HG03175 (cell line): ENCODE data around the gene DLG4.
"Not testable (repeated sequence)": the region's sequence is repeated elsewhere in the genome, so short reads cannot be mapped to it uniquely, and the experiment has no call there.

Experiments used
- ATAC-seq: cut with Tn5 transposase; IDR thresholded peaks from one replicate; pipeline ENCODE4 v1.9.1; 2021; ENCODE audit warnings: mild to moderate bottlenecking, moderate library complexity; ENCODE audit not compliant: unreplicated experiment

Gene DLG4

DNA sequence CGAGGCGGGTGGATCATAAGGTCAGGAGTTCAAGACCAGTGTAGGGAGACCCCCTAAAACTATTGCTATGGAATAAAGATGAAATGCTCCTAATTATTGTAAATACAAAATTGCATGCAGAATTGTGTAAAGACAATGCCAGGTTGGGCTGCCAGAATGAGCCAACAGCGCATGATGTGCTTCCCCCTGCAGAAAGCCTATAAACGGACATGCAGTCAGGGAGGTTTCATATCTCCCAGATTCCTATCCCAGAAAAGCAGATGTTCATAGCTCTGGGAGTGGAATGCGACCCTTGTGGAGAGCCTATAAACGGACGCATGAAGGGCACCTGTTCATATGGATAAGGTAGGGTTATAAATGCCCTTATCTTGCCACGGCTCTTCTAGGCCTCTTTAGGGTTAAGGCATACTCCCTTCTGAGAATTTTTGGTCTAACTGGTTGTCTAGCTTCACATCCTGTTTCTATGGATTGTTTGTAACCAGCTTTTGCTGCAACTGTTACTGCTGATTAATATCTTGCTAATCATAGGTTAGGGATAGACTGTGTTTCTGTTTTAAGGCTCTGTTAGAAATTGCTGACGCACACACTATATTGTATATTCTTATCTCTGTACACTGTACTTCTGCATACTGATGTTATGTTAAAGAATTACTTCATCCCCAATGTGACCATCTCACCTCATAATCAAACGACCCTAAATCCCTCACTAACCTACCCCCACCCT, 50.6 kb downstream of the DLG4 start:
- ATAC-seq, result not testable (repeated sequence)

DNA sequence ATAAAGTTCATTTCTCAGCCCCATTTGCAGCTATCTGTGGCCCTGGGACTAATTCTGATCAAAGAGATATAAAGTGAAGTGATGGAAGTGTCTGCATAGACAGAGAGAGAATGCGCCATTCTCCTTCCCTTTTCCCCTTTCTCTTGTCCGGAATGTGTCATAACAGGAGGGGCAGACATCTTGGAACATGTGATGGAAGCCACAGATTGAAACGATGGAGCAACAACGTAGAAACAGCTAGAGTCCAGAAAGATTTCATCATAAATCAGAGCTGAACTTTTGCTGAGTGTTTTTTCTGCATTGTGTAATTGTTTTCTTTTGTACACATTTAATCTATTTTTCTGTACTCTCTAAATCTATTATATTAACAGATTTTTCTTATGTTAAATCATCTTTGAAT, 51.8 kb downstream of the DLG4 start:
- ATAC-seq, result no peak

DNA sequence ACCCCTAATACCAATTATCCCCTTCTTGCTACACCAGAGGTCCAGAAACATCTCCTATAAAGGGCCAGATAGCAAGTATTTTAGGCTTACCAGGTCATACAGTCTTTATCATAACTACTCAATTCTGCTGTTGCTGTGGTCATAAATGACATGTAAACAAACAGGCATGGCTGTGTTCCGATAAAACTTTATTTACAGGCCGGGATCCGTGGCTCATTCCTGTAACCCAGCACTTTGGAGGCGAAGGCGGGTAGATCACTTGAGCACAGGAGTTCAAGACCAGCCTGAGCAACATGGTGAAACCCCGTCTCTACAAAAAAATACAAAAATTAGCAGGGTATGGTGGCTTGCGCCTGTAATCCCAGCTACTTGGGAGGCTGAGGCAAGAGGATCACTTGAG, 52.8 kb downstream of the DLG4 start:
- ATAC-seq, result no peak

DNA sequence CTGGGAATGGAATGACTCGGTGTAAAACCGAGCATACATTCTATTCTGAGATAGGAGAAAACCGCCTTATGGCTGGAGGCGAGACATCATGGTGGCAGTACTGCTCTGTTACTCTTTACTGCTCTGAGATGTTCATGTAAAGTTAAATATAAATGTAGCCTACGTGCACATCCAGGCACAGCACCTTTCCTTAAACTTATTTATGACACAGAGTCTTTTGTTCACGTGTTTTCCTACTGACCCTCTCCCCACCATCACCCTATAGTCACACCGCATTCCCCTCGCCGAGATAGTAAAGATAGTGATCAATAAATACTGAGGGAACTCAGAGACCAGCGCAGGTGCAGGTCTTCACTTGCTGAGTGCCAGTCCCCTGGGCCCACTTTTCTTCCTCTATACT, 60.1 kb downstream of the DLG4 start:
- ATAC-seq, result not testable (repeated sequence)

DNA sequence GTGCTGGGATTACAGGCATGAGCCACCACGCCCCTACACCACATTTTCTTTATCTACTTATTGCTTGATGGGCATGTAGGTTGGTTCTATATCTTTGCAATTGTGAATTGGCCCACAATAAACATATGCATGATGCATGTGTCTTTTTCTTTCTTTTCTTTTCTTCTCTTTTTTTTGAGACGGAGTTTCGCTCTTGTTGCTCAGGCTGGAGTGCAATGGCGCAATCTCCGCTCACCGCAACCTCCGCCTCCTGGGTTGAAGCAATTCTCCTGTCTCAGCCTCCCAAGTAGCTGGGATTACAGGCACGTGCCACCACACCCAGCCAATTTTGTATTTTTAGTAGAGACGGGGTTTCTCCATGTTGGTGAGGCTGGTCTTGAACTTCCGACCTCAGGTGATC, 61.2 kb downstream of the DLG4 start:
- not testable (repeated sequence) for ATAC-seq

DNA sequence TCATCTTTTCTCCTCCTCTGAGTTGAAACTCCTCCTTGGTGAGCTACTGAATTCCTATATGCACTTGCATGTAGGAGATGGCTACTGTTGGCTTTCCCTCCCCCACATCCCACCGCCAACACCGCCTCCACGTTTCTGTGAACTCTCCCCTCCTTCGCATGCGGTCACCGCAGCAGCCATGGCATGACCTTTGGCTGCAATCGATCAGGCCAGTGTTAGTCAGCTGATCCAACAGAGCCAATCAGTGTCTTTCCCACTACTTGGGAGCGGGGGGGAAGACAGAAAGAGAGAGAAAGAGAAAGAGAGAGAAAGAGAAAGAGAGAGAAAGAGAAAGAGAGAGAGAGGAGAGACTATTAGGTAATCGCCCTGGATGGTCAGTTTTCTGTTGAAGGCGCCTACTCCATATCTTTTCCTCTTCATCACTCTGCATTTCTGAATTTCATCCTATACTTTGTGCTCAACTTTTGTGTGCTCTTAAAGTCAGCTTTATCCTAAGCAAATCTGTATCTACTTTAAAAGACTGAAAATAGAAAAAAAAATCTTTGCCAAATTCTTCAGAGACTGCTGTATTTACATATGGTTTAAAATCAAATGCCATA, 63.2 kb downstream of the DLG4 start:
- no peak for ATAC-seq

DNA sequence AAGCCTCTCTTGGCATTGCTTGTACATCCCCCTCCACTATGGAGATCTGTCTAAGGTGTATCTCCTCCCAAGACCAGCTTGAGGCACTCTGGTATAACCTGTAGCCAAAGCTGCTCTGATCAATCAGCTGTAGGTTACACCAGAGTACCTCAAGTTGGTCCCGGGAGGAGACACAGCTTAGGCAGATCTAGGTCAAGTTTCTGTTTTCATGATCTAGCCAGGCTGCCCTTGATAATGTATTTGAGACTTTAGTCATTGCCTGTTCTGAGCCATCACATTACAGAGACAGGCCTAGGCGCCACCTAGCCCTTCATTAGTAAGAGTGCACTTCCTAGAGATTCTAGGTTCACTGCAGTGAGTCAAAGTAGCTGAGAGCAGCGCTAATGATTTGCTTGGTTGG, 71.9 kb downstream of the DLG4 start:
- ATAC-seq, result no peak

DNA sequence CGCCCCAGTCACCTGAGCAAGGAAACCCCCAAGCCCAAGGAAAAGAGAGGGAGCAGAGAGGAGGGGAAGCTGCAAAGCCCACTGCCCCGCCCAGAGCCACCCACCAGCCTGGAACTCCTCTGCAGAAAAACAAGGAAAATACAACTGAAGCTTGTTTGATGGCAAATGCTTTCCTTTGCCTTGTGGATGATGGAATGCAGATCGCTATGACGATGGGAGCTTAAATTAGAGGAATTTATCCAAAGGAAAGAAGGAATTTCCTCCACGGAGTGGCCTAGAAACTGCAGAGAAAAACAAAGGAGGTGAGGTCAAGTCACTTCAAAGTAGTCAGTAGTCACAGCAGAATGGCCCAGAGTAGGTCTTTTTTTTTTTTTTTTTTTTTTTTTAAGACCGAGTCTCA, 73.5 kb downstream of the DLG4 start:
- no peak for ATAC-seq

DNA sequence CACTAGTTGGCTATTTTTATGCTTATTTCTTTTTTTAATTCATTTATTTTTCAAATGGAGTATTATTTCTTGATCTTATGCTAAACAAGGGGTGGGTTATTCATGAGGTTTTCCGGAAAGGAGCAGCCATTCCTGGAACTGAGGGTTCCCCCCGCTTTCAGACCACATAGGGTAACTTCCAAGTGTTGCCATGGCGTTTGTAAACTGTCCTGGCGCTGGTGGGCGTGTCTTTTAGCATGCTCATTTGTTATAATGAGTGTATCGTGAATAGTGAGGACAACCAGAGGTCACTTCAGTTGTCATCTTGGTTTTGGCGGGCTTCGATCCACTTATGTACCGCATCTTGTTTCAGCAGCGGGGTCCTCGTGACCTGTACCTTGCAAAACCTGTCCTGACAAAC, 75.4 kb downstream of the DLG4 start:
- no peak for ATAC-seq

DNA sequence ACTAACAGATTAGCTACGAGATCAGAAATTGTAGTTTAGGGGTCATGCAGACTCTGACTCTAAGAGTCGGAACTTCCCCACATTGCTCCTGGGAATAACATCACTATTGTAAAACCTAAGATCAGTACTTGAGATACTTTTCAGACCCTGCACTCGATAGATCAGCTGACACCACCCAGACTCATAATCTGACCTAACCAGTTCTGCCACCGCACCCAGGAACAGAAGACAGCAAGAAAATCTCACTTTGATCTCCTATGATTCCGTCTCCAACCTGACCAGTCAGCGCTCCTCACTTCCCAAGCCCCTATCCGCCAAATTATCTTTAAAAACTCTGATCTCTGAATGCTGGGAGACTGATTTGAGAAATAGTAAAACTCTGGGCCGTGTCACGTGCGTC, 77.8 kb downstream of the DLG4 start:
- no peak for ATAC-seq

DNA sequence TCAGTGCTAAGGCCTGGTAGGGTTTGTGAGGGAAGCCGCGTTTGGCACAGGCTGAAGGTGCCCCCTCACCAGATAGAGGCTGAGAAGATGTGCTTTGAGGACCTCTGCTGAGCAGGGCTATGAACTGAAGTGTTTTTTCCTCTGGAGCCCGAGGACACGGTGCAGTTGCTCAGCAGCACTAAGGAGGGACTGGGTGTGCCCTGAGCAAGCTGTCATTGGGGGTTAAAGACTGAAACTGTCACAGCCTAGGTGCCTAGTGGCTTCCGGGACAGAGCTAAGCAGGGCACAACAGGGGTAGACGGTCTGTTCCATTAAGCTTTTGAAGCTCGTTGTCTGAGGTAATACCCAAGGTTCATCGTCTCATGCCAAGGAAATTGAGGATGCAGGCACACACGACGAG, 80.2 kb downstream of the DLG4 start:
- no peak for ATAC-seq

DNA sequence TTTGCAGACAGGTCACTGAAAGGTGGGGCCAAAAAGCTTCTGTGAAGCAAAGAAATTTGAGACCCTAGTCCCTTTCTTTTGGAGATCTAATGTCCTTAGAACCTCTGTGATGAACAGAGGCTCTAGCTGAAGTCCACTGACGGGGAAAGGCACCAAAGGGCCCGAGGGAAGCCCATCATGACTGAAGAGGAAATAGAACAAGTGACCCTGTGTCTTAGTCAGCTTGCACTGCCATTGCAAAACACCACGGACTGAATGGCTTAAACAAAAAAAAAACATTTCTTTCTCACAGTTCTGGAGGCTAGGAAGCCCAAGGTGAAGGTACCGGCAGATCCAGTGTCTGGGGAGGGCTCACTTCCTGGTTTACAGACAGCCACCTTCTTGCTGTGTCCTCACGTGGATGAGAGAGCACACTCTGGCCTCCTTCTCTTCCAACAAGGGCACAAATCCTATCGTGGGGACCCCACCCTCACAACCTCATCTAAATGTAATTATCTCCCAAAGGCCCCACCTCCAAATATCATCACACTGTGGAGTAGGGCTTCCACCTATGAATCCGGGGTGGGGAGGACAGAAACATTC, 80.7 kb downstream of the DLG4 start:
- no peak for ATAC-seq

DNA sequence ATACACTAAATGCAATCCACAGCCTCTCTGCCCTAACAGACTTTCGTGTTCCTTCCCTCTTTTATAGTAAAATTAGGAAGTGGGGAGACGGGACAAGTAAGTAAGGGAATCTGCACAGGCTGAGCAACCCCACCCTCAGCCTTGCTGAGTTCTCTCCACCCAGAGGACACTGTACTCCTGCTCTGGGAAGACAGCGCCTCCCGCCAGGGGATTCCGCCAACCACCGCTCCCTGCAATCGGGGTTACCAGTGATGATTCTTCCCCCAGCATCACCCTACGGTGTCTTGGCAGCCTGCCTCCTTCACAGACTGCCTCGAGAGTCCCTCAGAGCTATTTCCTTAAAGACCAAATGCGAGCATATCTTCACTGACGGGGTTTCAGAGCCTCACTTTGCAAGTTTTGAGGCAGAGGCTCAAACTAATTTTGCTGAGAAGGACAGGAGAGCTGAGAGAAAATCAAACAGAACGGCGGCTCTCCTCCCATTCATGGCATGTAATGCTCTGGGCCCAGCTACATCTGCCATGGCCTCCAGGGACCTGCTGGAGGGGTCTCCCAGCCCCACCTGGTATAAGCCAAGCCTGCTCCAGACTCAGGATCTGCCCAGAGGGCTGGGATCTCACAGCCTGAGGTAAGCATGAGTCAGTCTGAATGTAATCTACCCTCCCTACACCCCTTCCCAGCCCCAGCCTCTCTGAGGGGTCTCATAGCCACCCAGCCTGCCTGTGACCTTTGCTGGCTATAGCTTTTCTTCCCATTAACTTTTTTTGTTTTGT, 82.3 kb downstream of the DLG4 start:
- no peak for ATAC-seq
